ENCODE results near the gene HESX1. TPM values are rescaled to one million over a fixed set of nuclear protein-coding genes. Genes with fewer than 3 reads are reported as not detected.

The HESX1 gene
- total and polyA plus RNA-seq, 2 of the 4 experiments (the other 2 are of a cell fraction) = 0.36 to 0.82 TPM

DNA sequence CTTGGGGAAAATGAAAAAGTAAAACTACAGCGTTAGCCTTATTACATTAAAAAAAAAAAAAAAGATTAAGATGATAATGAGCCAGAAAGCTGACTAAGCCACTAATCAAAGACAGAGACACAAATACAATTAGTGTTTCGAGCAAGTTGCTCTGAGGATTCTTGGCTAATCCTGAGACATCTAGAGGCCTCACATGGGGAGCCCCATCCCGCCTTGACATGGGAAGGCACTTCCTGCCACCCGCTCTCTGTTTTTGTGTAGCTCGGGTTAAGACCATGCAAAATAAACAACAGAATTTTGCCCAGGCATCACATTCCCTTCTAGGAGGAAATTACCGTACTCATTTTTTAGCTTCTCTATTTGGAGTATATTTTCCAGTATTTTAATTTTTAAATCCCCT is 15.3 kb downstream of the HESX1 start:
- Histone ChIP-seq H3K27me3 (ENCODE audit: control insufficient read depth, insufficient read depth, low read length) (peaks cover 12% of the 10 kb centered on the region), H3K18ac (ENCODE audit: low read depth, low read length) (no peak overlapping the region), H3K14ac (replicated peaks; ENCODE audit: low read depth, low read length) (no peak overlapping the region), H3K9me3 (ENCODE audit: control insufficient read depth, insufficient read depth, low read length) (no peaks in the 10 kb centered on the region), H3K9me1 (ENCODE audit: insufficient read depth, low read length) (no peaks in the 10 kb centered on the region), H3K23ac (ENCODE audit: low read depth, low read length) (no peak overlapping the region), H3K36me3 (ENCODE audit: control insufficient read depth, insufficient read depth, low read length) (no peaks in the 10 kb centered on the region), H4K20me1 (ENCODE audit: insufficient read depth, low read length) (no peaks in the 10 kb centered on the region), H2AK9ac (replicated peaks; ENCODE audit: low read depth, low read length, poor library complexity) (no peak overlapping the region), H2AFZ (replicated peaks; ENCODE audit: low read length, poor library complexity) (no peak overlapping the region), H3K56ac (ENCODE audit: extremely low read depth, insufficient read depth, low read length) (no peak overlapping the region), H3K4me2 (ENCODE audit: low read depth, low read length) (no peak overlapping the region), H4K91ac (ENCODE audit: insufficient read depth, low read depth, low read length) (no peak overlapping the region), H3K4me3 (ENCODE audit: insufficient read depth, low read depth, low read length) (no peak overlapping the region), H2AK5ac (ENCODE audit: low read depth, low read length) (no peak overlapping the region), H4K8ac (ENCODE audit: low read depth in 2 of 2, low read length in 2 of 2) (no peak overlapping the region), H3K9ac (ENCODE audit: low read depth, low read length) (no peak overlapping the region), H3K27ac (ENCODE audit: insufficient read depth, low read length) (no peak overlapping the region), H4K5ac (ENCODE audit: low read depth, low read length) (no peak overlapping the region), H3K79me1 (ENCODE audit: low read depth in 1 of 2, low read length in 2 of 2) (no peaks in the 10 kb centered on the region), H2BK15ac (ENCODE audit: low read depth, low read length) (no peak overlapping the region), H3K4ac (ENCODE audit: low read depth, low read length) (no peak overlapping the region), H3K4me1 (ENCODE audit: control insufficient read depth, insufficient read depth, low read length) (no peaks in the 10 kb centered on the region), H2BK5ac (ENCODE audit: low read depth, low read length, poor library complexity, severe bottlenecking) (no peak overlapping the region), H2BK120ac (ENCODE audit: low read depth, low read length) (no peak overlapping the region), H2BK20ac (ENCODE audit: low read depth, low read length) (no peak overlapping the region)
- CTCF ChIA-PET = no interaction called here
- BruUV-seq (replicated peaks) = no TSS peak
- intact Hi-C loops (cut with micrococcal nuclease) = no loop called here
- no CpG with 5 or more reads among the region's 6 CpGs for WGBS, 2 experiments (ENCODE audit: extremely low coverage in 2 of 2, insufficient read length in 1 of 2)
- ATAC-seq (ENCODE audit: low read depth) (no peak), DNase-seq (no peak)
- POLR2A ChIA-PET (ENCODE audit: unreplicated experiment) = no interaction called here
- TF ChIP-seq POLR2A (IDR thresholded peaks at IDR 0.05; ENCODE audit: low read depth, low read length) = no peak
- TF ChIP-seq ELK1 (IDR thresholded peaks at IDR 0.05; ENCODE audit: borderline replicate concordance, low read depth, low read length) = no peak
- no peak for TF ChIP-seq FOS (IDR thresholded peaks at IDR 0.05; ENCODE audit: low read depth, low read length)
- no peak for TF ChIP-seq SMC3 (IDR thresholded peaks at IDR 0.05; ENCODE audit: low read depth, low read length)
- no peak for TF ChIP-seq BHLHE40 (IDR thresholded peaks at IDR 0.05; ENCODE audit: low read depth, low read length)
- no peak for TF ChIP-seq MAFK (IDR thresholded peaks at IDR 0.05; ENCODE audit: low read depth, low read length)
- no peak for TF ChIP-seq CHD1 (IDR thresholded peaks at IDR 0.05; ENCODE audit: low read depth, low read length)
- no peak for TF ChIP-seq RFX5 (IDR thresholded peaks at IDR 0.05; ENCODE audit: low read depth, low read length)
- no peak for TF ChIP-seq USF2 (IDR thresholded peaks at IDR 0.05; ENCODE audit: low read depth, low read length)
- TF ChIP-seq MXI1 (IDR thresholded peaks at IDR 0.05; ENCODE audit: borderline replicate concordance, low read depth, low read length) = no peak
- no peak for TF ChIP-seq NFE2L2 (IDR thresholded peaks at IDR 0.05; ENCODE audit: low read depth, low read length)
- TF ChIP-seq CEBPB (IDR thresholded peaks at IDR 0.05; ENCODE audit: low read depth, low read length) = no peak
- TF ChIP-seq MAZ (IDR thresholded peaks at IDR 0.05; ENCODE audit: borderline replicate concordance, low read depth, low read length) = no peak
- TF ChIP-seq RCOR1 (IDR thresholded peaks at IDR 0.05; ENCODE audit: insufficient replicate concordance, low read length) = no peak
- dilution Hi-C loops (cut with HindIII; ENCODE audit: low sequenced_read_pairs, unreplicated experiment) = no loop called here
- in situ Hi-C loops (cut with MboI; ENCODE audit: low sequenced_read_pairs) = no loop called here

Measured in IMR-90 (cell line).